ENCODE data around the gene PTPRG.

Gene PTPRG

GRCh38 chr3:61593446-61594029, 32.2 kb downstream of the PTPRG start:
- DNase-seq: no peak

- DNase-seq: no peak
Observed at GRCh38 chr3:61594144-61594963, 33.0 kb downstream of the PTPRG start.

- DNase-seq: no peak
Observed at GRCh38 chr3:61594964-61595285, 33.6 kb downstream of the PTPRG start.

GRCh38 chr3:61595288-61595687, 33.9 kb downstream of the PTPRG start:
- DNase-seq: no peak

- DNase-seq: no peak
Observed at GRCh38 chr3:61595826-61596225, 34.5 kb downstream of the PTPRG start.

GRCh38 chr3:61597906-61598305, 36.5 kb downstream of the PTPRG start:
- DNase-seq: no peak

- DNase-seq: no peak
Observed at GRCh38 chr3:61600195-61600594, 38.8 kb downstream of the PTPRG start.

GRCh38 chr3:61601831-61602230, 40.5 kb downstream of the PTPRG start:
- DNase-seq: no peak

- no peak for DNase-seq
Observed at GRCh38 chr3:61602466-61602865, 41.1 kb downstream of the PTPRG start.

GRCh38 chr3:61605589-61606175, 44.3 kb downstream of the PTPRG start:
- no peak for DNase-seq

GRCh38 chr3:61606196-61606595, 44.8 kb downstream of the PTPRG start:
- no peak for DNase-seq

GRCh38 chr3:61608072-61608471, 46.7 kb downstream of the PTPRG start:
- no peak for DNase-seq

GRCh38 chr3:61608711-61609110, 47.3 kb downstream of the PTPRG start:
- no peak for DNase-seq

- no peak for DNase-seq
Observed at GRCh38 chr3:61610316-61610715, 48.9 kb downstream of the PTPRG start.

- no peak for DNase-seq
Observed at GRCh38 chr3:61612211-61613194, 51.1 kb downstream of the PTPRG start.

GRCh38 chr3:61613666-61614065, 52.3 kb downstream of the PTPRG start:
- DNase-seq: no peak

- no peak for DNase-seq
Observed at GRCh38 chr3:61615643-61616042, 54.3 kb downstream of the PTPRG start.

- DNase-seq: no peak
Observed at GRCh38 chr3:61616586-61616985, 55.2 kb downstream of the PTPRG start.

GRCh38 chr3:61617041-61617440, 55.7 kb downstream of the PTPRG start:
- DNase-seq: no peak

- no peak for DNase-seq
Observed at GRCh38 chr3:61617651-61618050, 56.3 kb downstream of the PTPRG start.

- no peak for DNase-seq
Observed at GRCh38 chr3:61618231-61618630, 56.9 kb downstream of the PTPRG start.

GRCh38 chr3:61618871-61619270, 57.5 kb downstream of the PTPRG start:
- no peak for DNase-seq

- no peak for DNase-seq
Observed at GRCh38 chr3:61620073-61620472, 58.7 kb downstream of the PTPRG start.

All from effector CD8-positive, alpha-beta T cell (primary cell).